VCaP (cell line): ENCODE data around the gene MYT1.

ENCODE experiments used
- H3K27ac ChIP-seq: fragments of 450-650 bp; 2 replicates; pipeline ENCODE4 v1.5.1; 2017
- CTCF ChIP-seq: fragments of 450-650 bp; conservative IDR thresholded peaks from 2 replicates; pipeline ENCODE4 v1.5.1; 2017; ENCODE audit warnings: mild to moderate bottlenecking, moderate library complexity

MYT1 gene

GRCh38 chr20:64241061-64241460, 76.8 kb downstream of the MYT1 start:
- no peak overlapping the region for H3K27ac ChIP-seq
- no peak for TF ChIP-seq CTCF

- H3K27ac ChIP-seq = no peak overlapping the region
- TF ChIP-seq CTCF = no peak
Measured at GRCh38 chr20:64242003-64242796, 77.9 kb downstream of the MYT1 start.

- no peak overlapping the region for H3K27ac ChIP-seq
- no peak for TF ChIP-seq CTCF
Measured at GRCh38 chr20:64242797-64243475, 78.7 kb downstream of the MYT1 start.

- H3K27ac ChIP-seq = no peak overlapping the region
- no peak for TF ChIP-seq CTCF
Measured at GRCh38 chr20:64244281-64244805, 80.1 kb downstream of the MYT1 start.

GRCh38 chr20:64244870-64245603, 80.8 kb downstream of the MYT1 start:
- TF ChIP-seq CTCF = no peak
- no peak overlapping the region for H3K27ac ChIP-seq

GRCh38 chr20:64245746-64246595, 81.7 kb downstream of the MYT1 start:
- TF ChIP-seq CTCF = no peak
- H3K27ac ChIP-seq = no peak overlapping the region
